ENCODE results near the gene CEP135.

The CEP135 gene

GRCh38 chr4:56080384-56080783 is 131.6 kb downstream of the CEP135 start:
- no peak for DNase-seq

GRCh38 chr4:56082829-56083228 is 134.1 kb downstream of the CEP135 start:
- no peak for DNase-seq

Data from islet precursor cell (in vitro differentiated cells).